ENCODE data around the gene NAT9. TPM values are rescaled to one million over a fixed set of nuclear protein-coding genes. Genes with fewer than 3 reads are reported as not detected.

The NAT9 gene
- polyA plus RNA-seq, 2 of the 4 experiments (the other 2 are of a cell fraction): 43.4 to 71.4 TPM

GRCh38 chr17:74824961-74825627 is 48.9 kb upstream of the NAT9 start:
- FAIRE-seq (no peak), ATAC-seq (no peak), DNase-seq (ENCODE audit: low read depth in 1 of 2, low spot score in 1 of 2) (no peak)
- Histone ChIP-seq H3K4me3 (no peak overlapping the region), H3K9me3 (no peaks in the 10 kb centered on the region), H3K4me1 (no peaks in the 10 kb centered on the region), H3K4me2 (no peak overlapping the region), H3K27ac (no peak overlapping the region)
- no peak for TF ChIP-seq RAD21 (conservative IDR thresholded peaks at IDR 0.05 in 1 of 2, IDR thresholded peaks at IDR 0.05 in 1 of 2)
- no peak for TF ChIP-seq NR3C1 (IDR thresholded peaks at IDR 0.05)
- TF ChIP-seq CEBPB (IDR thresholded peaks at IDR 0.05): no peak
- TF ChIP-seq POLR2AphosphoS2 (conservative IDR thresholded peaks at IDR 0.05; ENCODE audit: low read length): no peak
- TF ChIP-seq ESRRA (IDR thresholded peaks at IDR 0.05; ENCODE audit: borderline replicate concordance, low read length): no peak
- TF ChIP-seq CTCF (IDR thresholded peaks at IDR 0.05): no peak
- no peak for TF ChIP-seq SMC3 (IDR thresholded peaks at IDR 0.05)
- TF ChIP-seq MYC (IDR thresholded peaks at IDR 0.05; ENCODE audit: borderline replicate concordance, low read length): no peak
- no peak for TF ChIP-seq CHD4 (IDR thresholded peaks at IDR 0.05; ENCODE audit: borderline replicate concordance)
- no peak for TF ChIP-seq KDM1A (IDR thresholded peaks at IDR 0.05; ENCODE audit: low read depth)
- TF ChIP-seq FOSL2 (IDR thresholded peaks at IDR 0.05): no peak
- TF ChIP-seq FOSL2 (CRISPR knock-in tag; IDR thresholded peaks at IDR 0.05): no peak
- no peak for TF ChIP-seq ELK1 (IDR thresholded peaks at IDR 0.05; ENCODE audit: low read depth, low read length)
- TF ChIP-seq PBX3 (IDR thresholded peaks at IDR 0.05): no peak
- TF ChIP-seq ZNF302 (CRISPR knock-in tag; IDR thresholded peaks at IDR 0.05): no peak
- CTCF ChIA-PET: interaction anchor here (2.5 to 14.6 kb wide), 4 partner anchors 18 to 40 kb away, joined by 6 to 131 read pairs (median 26); no protein-coding TSS in a partner anchor
- 93% methylated on average over 11 of the region's 11 CpGs for WGBS (ENCODE audit: missing lambda C conversion rate)
- POLR2A ChIA-PET: interaction anchor here (0.6 kb wide), 2 partner anchors 48 to 170 kb away, joined by 3 to 7 read pairs; partner anchors contain the start of gene FDXR

- Histone ChIP-seq H3K27ac (no peak overlapping the region), H3K4me1 (no peaks in the 10 kb centered on the region), H3K9me3 (no peaks in the 10 kb centered on the region), H3K4me2 (no peak overlapping the region), H3K4me3 (no peak overlapping the region)
- ChIA-PET CTCF (interaction anchor here (0.6 to 14.6 kb wide), 6 partner anchors 11 to 92 kb away, joined by 3 to 131 read pairs (median 4); no protein-coding TSS in a partner anchor), POLR2A (no interaction called here)
- DNase-seq (ENCODE audit: low read depth in 1 of 2, low spot score in 1 of 2): no peak
- no peak for FAIRE-seq
- WGBS (ENCODE audit: missing lambda C conversion rate): 88% methylated on average over 12 of the region's 12 CpGs
- no peak for ATAC-seq
- TF ChIP-seq HOXA7 (CRISPR knock-in tag; IDR thresholded peaks at IDR 0.05): no peak
- no peak for TF ChIP-seq BCL3 (IDR thresholded peaks at IDR 0.05)
- no peak for TF ChIP-seq MAFK (IDR thresholded peaks at IDR 0.05; ENCODE audit: partially characterized antibody)
- no peak for TF ChIP-seq GATA3 (IDR thresholded peaks at IDR 0.05; ENCODE audit: borderline replicate concordance)
- TF ChIP-seq POLR2A (IDR thresholded peaks at IDR 0.05; ENCODE audit: low read length): no peak
- TF ChIP-seq POLR2AphosphoS2 (conservative IDR thresholded peaks at IDR 0.05; ENCODE audit: low read length): no peak
- no peak for TF ChIP-seq JUN (IDR thresholded peaks at IDR 0.05)
- no peak for TF ChIP-seq RFX5 (IDR thresholded peaks at IDR 0.05)
- no peak for TF ChIP-seq HMGXB4 (CRISPR knock-in tag; IDR thresholded peaks at IDR 0.05; ENCODE audit: borderline replicate concordance)
- TF ChIP-seq HES2 (IDR thresholded peaks at IDR 0.05): no peak
- no peak for TF ChIP-seq NPAS2 (CRISPR knock-in tag; IDR thresholded peaks at IDR 0.05; ENCODE audit: borderline replicate concordance)
- no peak for TF ChIP-seq PBX3 (IDR thresholded peaks at IDR 0.05)
- no peak for TF ChIP-seq USF2 (IDR thresholded peaks at IDR 0.05)
- no peak for TF ChIP-seq CHD2 (IDR thresholded peaks at IDR 0.05; ENCODE audit: low read length, partially characterized antibody)
- TF ChIP-seq BHLHE40 (IDR thresholded peaks at IDR 0.05; ENCODE audit: low read depth, low read length): no peak
- TF ChIP-seq NR3C1 (IDR thresholded peaks at IDR 0.05): no peak
Measured at GRCh38 chr17:74822939-74823367, 46.8 kb upstream of the NAT9 start.

Measured in A549 (cell line).